Gastrocnemius medialis (tissue), 4 donors: ENCODE measurements around the gene PIK3IP1. TPM values are rescaled to one million over a fixed set of nuclear protein-coding genes. Genes with fewer than 3 reads are reported as not detected.

Source experiments
- ATAC-seq, 2 donors: fragments of 150-250 bp; one replicate each; pipeline ENCODE4 v1.9.1; 2016
- DNase-seq, 2 donors: peaks; one replicate each; pipeline ENCODE4 v3.0.0-alpha.2; 2019
- H3K27ac ChIP-seq, 4 donors: fragments of 200-600 bp; sonication (generic); 1 replicate in 1 of 4; 2 replicates in 3 of 4; pipeline ENCODE4 v1.5.1; 2016 to 2018; ENCODE audit warnings: mild to moderate bottlenecking in 2 of 4, moderate library complexity in 1 of 4
- H3K27me3 ChIP-seq, 3 donors: fragments of 200-600 bp; sonication (generic) in 2 of 3; 1 replicate in 1 of 3; 2 replicates in 2 of 3; pipeline versions ENCODE4 v1.5.1 to v1.6.0; 2016 to 2019; ENCODE audit warnings: mild to moderate bottlenecking in 1 of 3, moderate library complexity in 1 of 3
- H3K36me3 ChIP-seq, 2 donors: fragments of 200-600 bp; sonication (generic) in 1 of 2; one replicate each; pipeline ENCODE4 v1.5.1; 2017 to 2018
- H3K4me1 ChIP-seq, 2 donors: fragments of 200-600 bp; sonication (generic) in 1 of 2; one replicate each; pipeline ENCODE4 v1.5.1; 2016 to 2017; ENCODE audit warnings: mild to moderate bottlenecking in 2 of 2
- H3K4me3 ChIP-seq, 4 donors: fragments of 200-600 bp; sonication (generic) in 3 of 4; 1 replicate in 1 of 4; 2 replicates in 3 of 4; pipeline ENCODE4 v1.5.1; 2016 to 2019; ENCODE audit warnings: mild to moderate bottlenecking in 2 of 4
- H3K9me3 ChIP-seq, 3 donors: fragments of 200-600 bp; sonication (generic) in 2 of 3; 1 replicate in 1 of 3; 2 replicates in 2 of 3; pipeline ENCODE4 v1.5.1; 2016 to 2019
- CTCF ChIP-seq, 5 experiments: fragments of 450-650 bp in 3 of 5; fragments of 200-600 bp in 2 of 5; sonication (generic) in 2 of 5; IDR thresholded peaks in 4 of 5; conservative IDR thresholded peaks in 1 of 5; 1 replicate in 4 of 5; 2 replicates in 1 of 5; pipeline ENCODE4 v1.5.1; 2016 to 2019; ENCODE audit warnings: antibody characterized with exemption in 5 of 5, mild to moderate bottlenecking in 3 of 5, moderate library complexity in 3 of 5
- POLR2A ChIP-seq, 2 donors: fragments of 450-650 bp; IDR thresholded peaks; one replicate each; pipeline ENCODE4 v1.6.1; 2017; ENCODE audit warnings: antibody characterized with exemption in 2 of 2, mild to moderate bottlenecking in 2 of 2, moderate library complexity in 2 of 2
- in situ Hi-C, 4 donors: fragments of 200-750 bp; cut with MboI; loops; one replicate each; pipeline versions ENCODE4 v1.15.0 to v1.8.0; 2017; ENCODE audit warnings: low sequenced_read_pairs in 4 of 4
- intact Hi-C: fragments of 100-400 bp; cut with DNase I; formaldehyde crosslinking; loops from one replicate; pipeline ENCODE4 v1.15.1; 2023; ENCODE audit warnings: low total_unique reads
- total RNA-seq, 4 donors: library from RNA; depleted of rRNA; stranded (reverse); fragments of >200 nt; gene quantifications; one replicate each; pipeline versions ENCODE4 v1.1.0 to v1.2.3, GENCODE V29; 2016

Gene PIK3IP1
- 10 to 100 TPM; 11.2 to 28.3 (median 14.5) TPM for total RNA-seq

GRCh38 chr22:31292236-31292989, at the start of gene PIK3IP1:
PIK3IP1 (minus strand) TSS chr22:31292488; CDS start chr22:31292344, 144 bp downstream.
- in situ Hi-C loops, result no loop called here
- Histone ChIP-seq H3K9me3 (no peaks in the 10 kb centered on the region), H3K27me3 (no peaks in the 10 kb centered on the region), H3K4me3 (peak within 1 kb of the TSS; percentile 56 to 89 (median 72)), H3K36me3 (peaks cover 0 to 19% of the 10 kb centered on the region in 2 donors), H3K4me1 (peaks cover 58 to 64% of the 10 kb centered on the region in 2 donors), H3K27ac (peak within 1 kb of the TSS; percentile 91 to 100 (median 97))
- intact Hi-C loops, result loop anchor here (1.0 to 5.0 kb wide), 7 partner anchors 80 to 657 kb away; partner anchors contain the start of genes LIMK2, RNF185, SFI1 and SLC35E4
- TF ChIP-seq CTCF (IDR thresholded peaks at IDR 0.05 in 4 of 5, conservative IDR thresholded peaks at IDR 0.05 in 1 of 5) (peak; percentile 12 to 65 (median 33)), POLR2A (IDR thresholded peaks at IDR 0.05) (peak; percentile 78 to 94)
- DNase-seq (peak; percentile 90 to 91), ATAC-seq (peak; percentile 76 to 80)

GRCh38 chr22:31341386-31342088, 49.2 kb upstream of the PIK3IP1 start:
- no peak overlapping the region for H3K4me3 ChIP-seq
- H3K9me3 ChIP-seq, result no peaks in the 10 kb centered on the region
- H3K27me3 ChIP-seq, result no peaks in the 10 kb centered on the region
- no peak for TF ChIP-seq CTCF (IDR thresholded peaks at IDR 0.05 in 4 of 5, conservative IDR thresholded peaks at IDR 0.05 in 1 of 5)
- no peak for TF ChIP-seq POLR2A (IDR thresholded peaks at IDR 0.05)
- intact Hi-C loops (no loop called here), in situ Hi-C loops (loop anchor here in 1 of 4 donors (25.0 kb wide), 1 partner anchor 296 kb away; no protein-coding TSS in a partner anchor)
- ATAC-seq (no peak), DNase-seq (no peak)
- H3K36me3 ChIP-seq, result peaks cover 0 to 6% of the 10 kb centered on the region in 2 donors
- no peak overlapping the region for H3K27ac ChIP-seq
- H3K4me1 ChIP-seq, result peaks cover 24 to 30% of the 10 kb centered on the region in 2 donors

GRCh38 chr22:31340765-31341247, 48.5 kb upstream of the PIK3IP1 start:
- no peak for TF ChIP-seq POLR2A (IDR thresholded peaks at IDR 0.05)
- in situ Hi-C loops (loop anchor here in 1 of 4 donors (25.0 kb wide), 1 partner anchor 296 kb away; no protein-coding TSS in a partner anchor), intact Hi-C loops (no loop called here)
- peaks cover 29 to 34% of the 10 kb centered on the region in 2 donors for H3K4me1 ChIP-seq
- DNase-seq, result no peak
- no peaks in the 10 kb centered on the region for H3K9me3 ChIP-seq
- no peak for ATAC-seq
- H3K36me3 ChIP-seq, result peaks cover 0 to 6% of the 10 kb centered on the region in 2 donors
- no peak overlapping the region for H3K27ac ChIP-seq
- no peak overlapping the region for H3K4me3 ChIP-seq
- H3K27me3 ChIP-seq, result no peaks in the 10 kb centered on the region

GRCh38 chr22:31340360-31340759, 48.1 kb upstream of the PIK3IP1 start:
- Histone ChIP-seq H3K4me1 (peaks cover 31 to 36% of the 10 kb centered on the region in 2 donors), H3K36me3 (peaks cover 0 to 9% of the 10 kb centered on the region in 2 donors)
- in situ Hi-C loops, result loop anchor here in 1 of 4 donors (25.0 kb wide), 1 partner anchor 297 kb away; no protein-coding TSS in a partner anchor

More at GRCh38 chr22:31340360-31340759, 48.1 kb upstream of the PIK3IP1 start:
- ATAC-seq, result no peak
- DNase-seq, result no peak
- intact Hi-C loops, result no loop called here
- Histone ChIP-seq H3K4me3 (no peak overlapping the region), H3K9me3 (no peaks in the 10 kb centered on the region), H3K27ac (no peak overlapping the region), H3K27me3 (no peaks in the 10 kb centered on the region)
- no peak for TF ChIP-seq CTCF (IDR thresholded peaks at IDR 0.05 in 4 of 5, conservative IDR thresholded peaks at IDR 0.05 in 1 of 5)
- TF ChIP-seq POLR2A (IDR thresholded peaks at IDR 0.05), result no peak
